H1 (cell line): ENCODE results near the gene ENAH.

ENCODE experiments used
- BCL11A ChIP-seq, 2 experiments: IDR thresholded peaks; one replicate each; pipeline ENCODE4 v1.6.1; 2011; ENCODE audit warnings: low read depth in 2 of 2, low read length in 2 of 2, mild to moderate bottlenecking in 2 of 2
- EZH2 ChIP-seq: fragments of 200-600 bp; sonication (generic); IDR thresholded peaks from 2 replicates; pipeline ENCODE4 v1.7.1; 2012; ENCODE audit warnings: low read depth, mild to moderate bottlenecking, moderate library complexity, low read length, inconsistent platforms; ENCODE audit not compliant: severe bottlenecking
- FOSL1 ChIP-seq: IDR thresholded peaks from 2 replicates; pipeline ENCODE4 v1.6.1; 2011; ENCODE audit warnings: mild to moderate bottlenecking, low read depth, low read length, moderate library complexity; ENCODE audit not compliant: insufficient read depth
- GABPA ChIP-seq: IDR thresholded peaks from 2 replicates; pipeline ENCODE4 v1.6.1; 2011; ENCODE audit warnings: mild to moderate bottlenecking, low read length, moderate library complexity, borderline replicate concordance; ENCODE audit not compliant: insufficient read depth
- JUND ChIP-seq: IDR thresholded peaks from 2 replicates; pipeline ENCODE4 v1.6.1; 2011; ENCODE audit warnings: mild to moderate bottlenecking, improper control_type of control experiment, low read length
- KDM1A ChIP-seq: fragments of 200-600, 300-600 bp; sonication (generic); IDR thresholded peaks from 2 replicates; pipeline ENCODE4 v1.7.1; 2016; ENCODE audit warnings: mild to moderate bottlenecking, low read length, borderline replicate concordance
- MAX ChIP-seq: IDR thresholded peaks from 2 replicates; pipeline ENCODE4 v1.6.1; 2012; ENCODE audit warnings: inconsistent platforms
- POLR2AphosphoS5 ChIP-seq: IDR thresholded peaks from 2 replicates; pipeline ENCODE4 v1.6.1; 2011; ENCODE audit warnings: low read depth, low read length
- POU5F1 ChIP-seq: IDR thresholded peaks from 2 replicates; pipeline ENCODE4 v1.6.1; 2011; ENCODE audit warnings: low read depth, mild to moderate bottlenecking, low read length, moderate library complexity
- TAF1 ChIP-seq: IDR thresholded peaks from 2 replicates; pipeline ENCODE4 v1.6.1; 2011; ENCODE audit warnings: mild to moderate bottlenecking, low read depth, low read length
- TF ChIP-seq, protein P1 (sequence below), 3 experiments: IDR thresholded peaks; 1 replicate in 2 of 3; 2 replicates in 1 of 3; pipeline versions ENCODE4 v1.5.1 to v1.6.1; 2011; ENCODE audit warnings: low read length in 3 of 3, mild to moderate bottlenecking in 3 of 3, inconsistent platforms in 2 of 3, low read depth in 1 of 3, moderate library complexity in 1 of 3; ENCODE audit not compliant: insufficient read depth in 1 of 3; ENCODE audit errors: control extremely low read depth in 1 of 3

- TF ChIP-seq JUND (no peak), FOSL1 (no peak), TAF1 (no peak), GABPA (no peak), BCL11A (IDR thresholded peaks at IDR 0.05; ENCODE audit: low read depth in 2 of 2, low read length in 2 of 2) (no peak), MAX (no peak), POLR2AphosphoS5 (no peak), POU5F1 (no peak), KDM1A (no peak), EZH2 (no peak)
- TF ChIP-seq, protein P1, sequence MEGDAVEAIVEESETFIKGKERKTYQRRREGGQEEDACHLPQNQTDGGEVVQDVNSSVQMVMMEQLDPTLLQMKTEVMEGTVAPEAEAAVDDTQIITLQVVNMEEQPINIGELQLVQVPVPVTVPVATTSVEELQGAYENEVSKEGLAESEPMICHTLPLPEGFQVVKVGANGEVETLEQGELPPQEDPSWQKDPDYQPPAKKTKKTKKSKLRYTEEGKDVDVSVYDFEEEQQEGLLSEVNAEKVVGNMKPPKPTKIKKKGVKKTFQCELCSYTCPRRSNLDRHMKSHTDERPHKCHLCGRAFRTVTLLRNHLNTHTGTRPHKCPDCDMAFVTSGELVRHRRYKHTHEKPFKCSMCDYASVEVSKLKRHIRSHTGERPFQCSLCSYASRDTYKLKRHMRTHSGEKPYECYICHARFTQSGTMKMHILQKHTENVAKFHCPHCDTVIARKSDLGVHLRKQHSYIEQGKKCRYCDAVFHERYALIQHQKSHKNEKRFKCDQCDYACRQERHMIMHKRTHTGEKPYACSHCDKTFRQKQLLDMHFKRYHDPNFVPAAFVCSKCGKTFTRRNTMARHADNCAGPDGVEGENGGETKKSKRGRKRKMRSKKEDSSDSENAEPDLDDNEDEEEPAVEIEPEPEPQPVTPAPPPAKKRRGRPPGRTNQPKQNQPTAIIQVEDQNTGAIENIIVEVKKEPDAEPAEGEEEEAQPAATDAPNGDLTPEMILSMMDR (IDR thresholded peaks at IDR 0.05; ENCODE audit: control extremely low read depth in 1 of 3, insufficient read depth in 1 of 3, low read depth in 1 of 3, low read length in 3 of 3) = no peak
Measured at GRCh38 chr1:225537554-225538251, 115.2 kb downstream of the ENAH start.
